ENCODE measurements around the gene METTL1. TPM values are rescaled to one million over a fixed set of nuclear protein-coding genes. Genes with fewer than 3 reads are reported as not detected.

The METTL1 gene
- total RNA-seq, 4 donors from 2014 or later: 6.5 to 22.7 (median 17.9) TPM

GRCh38 chr12:57772429-57773322, 771 bp upstream of the METTL1 start, which contains the start of gene EEF1AKMT3:
EEF1AKMT3 (plus strand) TSS chr12:57772614; CDS start chr12:57772725, 111 bp downstream.
- Histone ChIP-seq H3K27ac (peak within 1 kb of the TSS; percentile 84 to 94 (median 87)), H3K36me3 (peaks cover 0 to 36% of the 10 kb centered on the region in 2 donors), H3K4me3 (peak within 1 kb of the TSS; percentile 79 to 97 (median 90)), H3K27me3 (no peaks in the 10 kb centered on the region), H3K4me1 (peaks cover 15 to 19% of the 10 kb centered on the region in 2 donors), H3K9me3 (no peaks in the 10 kb centered on the region)
- in situ Hi-C loops (cut with MboI; ENCODE audit: low sequenced_read_pairs in 4 of 4) (no loop called here), intact Hi-C loops (cut with DNase I; ENCODE audit: low total_unique reads) (loop anchor here (1.0 to 2.0 kb wide), 2 partner anchors 10 to 20 kb away; partner anchors contain the start of genes CDK4 and TSFM)
- ATAC-seq (peak; percentile 65 to 73), DNase-seq (peak; percentile 36 to 42)
- TF ChIP-seq POLR2A (IDR thresholded peaks at IDR 0.05) (no peak), CTCF (IDR thresholded peaks at IDR 0.05 in 4 of 5, conservative IDR thresholded peaks at IDR 0.05 in 1 of 5) (no peak)

GRCh38 chr12:57771236-57771872, 551 bp downstream of the METTL1 start:
- no peak for TF ChIP-seq CTCF (IDR thresholded peaks at IDR 0.05 in 4 of 5, conservative IDR thresholded peaks at IDR 0.05 in 1 of 5)
- no peak for TF ChIP-seq POLR2A (IDR thresholded peaks at IDR 0.05)
- in situ Hi-C loops (cut with MboI; ENCODE audit: low sequenced_read_pairs in 4 of 4) (no loop called here), intact Hi-C loops (cut with DNase I; ENCODE audit: low total_unique reads) (no loop called here)
- peaks cover 22 to 26% of the 10 kb centered on the region in 2 donors for H3K4me1 ChIP-seq
- peak; percentile 66 to 68 for DNase-seq
- peak overlapping the region; percentile 79 to 97 (median 90) for H3K4me3 ChIP-seq
- H3K36me3 ChIP-seq: peaks cover 0 to 39% of the 10 kb centered on the region in 2 donors
- peaks cover 7 to 9% (median 9%) of the 10 kb centered on the region in 3 donors for H3K27me3 ChIP-seq
- no peaks in the 10 kb centered on the region for H3K9me3 ChIP-seq
- ATAC-seq: peak; percentile 53 to 70
- H3K27ac ChIP-seq: peak overlapping the region; percentile 84 to 94 (median 87)

- Histone ChIP-seq H3K36me3 (peaks cover 0 to 35% of the 10 kb centered on the region in 2 donors), H3K27me3 (peaks cover 13 to 15% (median 14%) of the 10 kb centered on the region in 3 donors), H3K4me3 (peak overlapping the region in 1 of 4 donors; percentile 79), H3K4me1 (peaks cover 25 to 32% of the 10 kb centered on the region in 2 donors), H3K9me3 (no peaks in the 10 kb centered on the region), H3K27ac (no peak overlapping the region)
- no peak for DNase-seq
- ATAC-seq: no peak
- intact Hi-C loops (cut with DNase I; ENCODE audit: low total_unique reads): no loop called here
- in situ Hi-C loops (cut with MboI; ENCODE audit: low sequenced_read_pairs in 4 of 4): no loop called here
- no peak for TF ChIP-seq CTCF (IDR thresholded peaks at IDR 0.05 in 4 of 5, conservative IDR thresholded peaks at IDR 0.05 in 1 of 5)
- no peak for TF ChIP-seq POLR2A (IDR thresholded peaks at IDR 0.05)
These were observed 1.2 kb downstream of the METTL1 start for GRCh38 chr12:57770734-57771133.

- TF ChIP-seq POLR2A (IDR thresholded peaks at IDR 0.05): no peak
- TF ChIP-seq CTCF (IDR thresholded peaks at IDR 0.05 in 4 of 5, conservative IDR thresholded peaks at IDR 0.05 in 1 of 5): no peak
- Histone ChIP-seq H3K36me3 (peaks cover 0 to 33% of the 10 kb centered on the region in 2 donors), H3K9me3 (no peaks in the 10 kb centered on the region), H3K4me1 (peaks cover 31 to 41% of the 10 kb centered on the region in 2 donors), H3K4me3 (no peak overlapping the region), H3K27me3 (peaks cover 24 to 27% (median 26%) of the 10 kb centered on the region in 3 donors), H3K27ac (no peak overlapping the region)
- ATAC-seq (no peak), DNase-seq (no peak)
- intact Hi-C loops (cut with DNase I; ENCODE audit: low total_unique reads) (no loop called here), in situ Hi-C loops (cut with MboI; ENCODE audit: low sequenced_read_pairs in 4 of 4) (no loop called here)
These were observed 2.3 kb downstream of the METTL1 start for GRCh38 chr12:57769594-57769993.
